ENCODE measurements around the gene ADAMTS2.
A peak's percentile ranks its signal among the peaks of the same experiment; 100 is the strongest.

The ADAMTS2 gene

GRCh38 chr5:179345433-179346321, at the start of gene ADAMTS2:
Gene ADAMTS2, minus strand, starts transcription at chr5:179345461. Its CDS starts 133 bp downstream, at chr5:179345328.
- peak in 1 of 2 donors; percentile 24 for DNase-seq

GRCh38 chr5:179393078-179393477, 47.8 kb upstream of the ADAMTS2 start:
- no peak for DNase-seq

- DNase-seq: no peak
Measured at GRCh38 chr5:179387151-179388110, 42.2 kb upstream of the ADAMTS2 start.

GRCh38 chr5:179385914-179386313, 40.7 kb upstream of the ADAMTS2 start:
- DNase-seq: no peak

GRCh38 chr5:179382486-179382885, 37.2 kb upstream of the ADAMTS2 start:
- DNase-seq: no peak

- DNase-seq: no peak
Measured at GRCh38 chr5:179381691-179382090, 36.4 kb upstream of the ADAMTS2 start.

GRCh38 chr5:179380211-179381035, 35.2 kb upstream of the ADAMTS2 start:
- no peak for DNase-seq

GRCh38 chr5:179379321-179379890, 34.1 kb upstream of the ADAMTS2 start:
- no peak for DNase-seq

GRCh38 chr5:179378441-179379271, 33.4 kb upstream of the ADAMTS2 start:
- no peak for DNase-seq

- no peak for DNase-seq
Measured at GRCh38 chr5:179378116-179378440, 32.8 kb upstream of the ADAMTS2 start.

GRCh38 chr5:179377421-179378115, 32.3 kb upstream of the ADAMTS2 start:
- DNase-seq: no peak

GRCh38 chr5:179376701-179377420, 31.6 kb upstream of the ADAMTS2 start:
- DNase-seq: no peak

GRCh38 chr5:179375831-179376365, 30.6 kb upstream of the ADAMTS2 start:
- no peak for DNase-seq

GRCh38 chr5:179375236-179375685, 30.0 kb upstream of the ADAMTS2 start:
- DNase-seq: no peak

GRCh38 chr5:179374506-179375235, 29.4 kb upstream of the ADAMTS2 start:
- no peak for DNase-seq

GRCh38 chr5:179373961-179374505, 28.8 kb upstream of the ADAMTS2 start:
- no peak for DNase-seq

- no peak for DNase-seq
Measured at GRCh38 chr5:179373101-179373934, 28.1 kb upstream of the ADAMTS2 start.
